Measurements from ENCODE around the gene CCDC85A.

Gene CCDC85A

GRCh38 chr2:56364902-56365301, 181.1 kb downstream of the CCDC85A start:
- TF ChIP-seq EZH2phosphoT487 (IDR thresholded peaks at IDR 0.05; ENCODE audit: borderline replicate concordance) (no peak), CTCF (conservative IDR thresholded peaks at IDR 0.05; ENCODE audit: low read length) (no peak)
- Histone ChIP-seq H2AFZ (ENCODE audit: low read length) (no peak overlapping the region), H3F3A (ENCODE audit: low read depth) (no peaks in the 10 kb centered on the region), H3K4me3 (ENCODE audit: low read length, poor library complexity, severe bottlenecking) (no peak overlapping the region), H3K36me3 (ENCODE audit: insufficient read depth, low read length) (no peaks in the 10 kb centered on the region), H3K4me2 (ENCODE audit: low read depth, low read length, poor library complexity, severe bottlenecking) (no peak overlapping the region), H4K20me1 (ENCODE audit: insufficient read depth, low read length, poor library complexity, severe bottlenecking) (no peaks in the 10 kb centered on the region), H3K9ac (ENCODE audit: low read depth, low read length, poor library complexity, severe bottlenecking) (no peak overlapping the region), H3K9me3 (ENCODE audit: insufficient read depth, low read depth, low read length) (no peaks in the 10 kb centered on the region), H3K79me2 (ENCODE audit: insufficient read depth, low read length) (no peaks in the 10 kb centered on the region), H3K4me1 (ENCODE audit: insufficient read depth, low read length, poor library complexity, severe bottlenecking) (no peaks in the 10 kb centered on the region), H3K27me3 (ENCODE audit: insufficient read depth, low read length, poor library complexity, severe bottlenecking) (no peaks in the 10 kb centered on the region), H3K9me2 (replicated peaks; ENCODE audit: low read depth, low read length) (peaks cover 6% of the 10 kb centered on the region; the same call in 1 of the 2 replicates)

GRCh38 chr2:56369316-56369715, 185.5 kb downstream of the CCDC85A start:
- no peak overlapping the region for H2AFZ ChIP-seq (ENCODE audit: low read length)
- no peaks in the 10 kb centered on the region for H3K4me1 ChIP-seq (ENCODE audit: insufficient read depth, low read length, poor library complexity, severe bottlenecking)
- no peak overlapping the region for H3K4me3 ChIP-seq (ENCODE audit: low read length, poor library complexity, severe bottlenecking)
- no peak overlapping the region for H3K9ac ChIP-seq (ENCODE audit: low read depth, low read length, poor library complexity, severe bottlenecking)
- peaks cover 12% of the 10 kb centered on the region; the same call in 1 of the 2 replicates for H3K9me2 ChIP-seq (replicated peaks; ENCODE audit: low read depth, low read length)
- no peak for TF ChIP-seq CTCF (conservative IDR thresholded peaks at IDR 0.05; ENCODE audit: low read length)
- TF ChIP-seq EZH2phosphoT487 (IDR thresholded peaks at IDR 0.05; ENCODE audit: borderline replicate concordance): no peak
- H4K20me1 ChIP-seq (ENCODE audit: insufficient read depth, low read length, poor library complexity, severe bottlenecking): no peaks in the 10 kb centered on the region
- H3K4me2 ChIP-seq (ENCODE audit: low read depth, low read length, poor library complexity, severe bottlenecking): no peak overlapping the region
- H3K36me3 ChIP-seq (ENCODE audit: insufficient read depth, low read length): no peaks in the 10 kb centered on the region
- no peaks in the 10 kb centered on the region for H3K27me3 ChIP-seq (ENCODE audit: insufficient read depth, low read length, poor library complexity, severe bottlenecking)
- no peaks in the 10 kb centered on the region for H3K9me3 ChIP-seq (ENCODE audit: insufficient read depth, low read depth, low read length)
- no peaks in the 10 kb centered on the region for H3F3A ChIP-seq (ENCODE audit: low read depth)
- no peaks in the 10 kb centered on the region for H3K79me2 ChIP-seq (ENCODE audit: insufficient read depth, low read length)

GRCh38 chr2:56372071-56372656, 188.4 kb downstream of the CCDC85A start:
- no peaks in the 10 kb centered on the region for H3K79me2 ChIP-seq (ENCODE audit: insufficient read depth, low read length)
- H4K20me1 ChIP-seq (ENCODE audit: insufficient read depth, low read length, poor library complexity, severe bottlenecking): no peaks in the 10 kb centered on the region
- no peaks in the 10 kb centered on the region for H3K9me3 ChIP-seq (ENCODE audit: insufficient read depth, low read depth, low read length)
- no peaks in the 10 kb centered on the region for H3K4me1 ChIP-seq (ENCODE audit: insufficient read depth, low read length, poor library complexity, severe bottlenecking)
- H3F3A ChIP-seq (ENCODE audit: low read depth): no peaks in the 10 kb centered on the region
- H3K4me2 ChIP-seq (ENCODE audit: low read depth, low read length, poor library complexity, severe bottlenecking): no peak overlapping the region
- no peak overlapping the region for H3K4me3 ChIP-seq (ENCODE audit: low read length, poor library complexity, severe bottlenecking)
- H3K36me3 ChIP-seq (ENCODE audit: insufficient read depth, low read length): no peaks in the 10 kb centered on the region
- peaks cover 12% of the 10 kb centered on the region; the same call in 1 of the 2 replicates for H3K9me2 ChIP-seq (replicated peaks; ENCODE audit: low read depth, low read length)
- no peak overlapping the region for H3K9ac ChIP-seq (ENCODE audit: low read depth, low read length, poor library complexity, severe bottlenecking)
- no peak overlapping the region for H2AFZ ChIP-seq (ENCODE audit: low read length)
- H3K27me3 ChIP-seq (ENCODE audit: insufficient read depth, low read length, poor library complexity, severe bottlenecking): no peaks in the 10 kb centered on the region
- TF ChIP-seq CTCF (conservative IDR thresholded peaks at IDR 0.05; ENCODE audit: low read length) (no peak), EZH2phosphoT487 (IDR thresholded peaks at IDR 0.05; ENCODE audit: borderline replicate concordance) (no peak)
